K562 (cell line): ENCODE data around the gene CRADD. TPM values are rescaled to one million over a fixed set of nuclear protein-coding genes. Genes with fewer than 3 reads are reported as not detected.

ENCODE experiments used
- CTCFL ChIP-seq: IDR thresholded peaks from 2 replicates; pipeline ENCODE4 v1.6.1; 2011; ENCODE audit warnings: borderline replicate concordance, low read depth, mild to moderate bottlenecking, moderate library complexity, low read length; ENCODE audit not compliant: insufficient read depth, poor library complexity, severe bottlenecking
- DPF2 ChIP-seq: fragments of 450-650 bp; IDR thresholded peaks from 2 replicates; pipeline ENCODE4 v1.6.1; 2016
- EP300 ChIP-seq: IDR thresholded peaks from 2 replicates; pipeline ENCODE4 v1.6.1; 2012; ENCODE audit warnings: low read length, improper control_type of control experiment
- EP400 ChIP-seq: fragments of 450-650 bp; IDR thresholded peaks from 2 replicates; pipeline ENCODE4 v1.6.1; 2017; ENCODE audit warnings: antibody characterized with exemption, mild to moderate bottlenecking, moderate library complexity
- ETV5 ChIP-seq: sonication (generic); formaldehyde crosslinking; IDR thresholded peaks from 2 replicates; pipeline ENCODE4 v1.4.0; 2020; ENCODE audit warnings: low read depth, mild to moderate bottlenecking, missing genetic modification reagents
- HDAC8 ChIP-seq: fragments of 450-650 bp; IDR thresholded peaks from 2 replicates; pipeline ENCODE4 v1.6.1; 2016; ENCODE audit warnings: mild to moderate bottlenecking, missing genetic modification characterization, moderate library complexity, missing compliant biosample characterization
- HINFP ChIP-seq: fragments of 450-650 bp; conservative IDR thresholded peaks from 2 replicates; pipeline ENCODE4 v1.6.1; 2016; ENCODE audit warnings: missing genetic modification characterization, low read depth, mild to moderate bottlenecking, control low read depth, missing compliant biosample characterization
- HMG20A ChIP-seq: fragments of 450-650 bp; formaldehyde crosslinking; conservative IDR thresholded peaks from 2 replicates; pipeline ENCODE4 v1.4.0; 2020; ENCODE audit warnings: mild to moderate bottlenecking, mixed read lengths
- MBD2 ChIP-seq: sonication (generic); IDR thresholded peaks from 2 replicates; pipeline ENCODE4 v1.6.1; 2016; ENCODE audit warnings: low read depth, borderline replicate concordance
- NCOA1 ChIP-seq: fragments of 450-650 bp; IDR thresholded peaks from 2 replicates; pipeline ENCODE4 v1.6.1; 2016; ENCODE audit warnings: low read depth
- RAD21 ChIP-seq, 2 experiments: fragments of 250-450 bp in 1 of 2; fragments of 450-650 bp in 1 of 2; sonication (Bioruptor Pico) in 1 of 2; formaldehyde crosslinking in 1 of 2; IDR thresholded peaks in 1 of 2; conservative IDR thresholded peaks in 1 of 2; 2 replicates each; pipeline versions ENCODE4 v1.4.0 to v1.8.0; 2020 to 2022; ENCODE audit warnings: mild to moderate bottlenecking in 2 of 2, moderate library complexity in 1 of 2
- SAFB ChIP-seq: fragments of 200-400 bp; formaldehyde crosslinking; IDR thresholded peaks from 2 replicates; pipeline ENCODE4 v1.6.1; 2017; ENCODE audit warnings: low read depth, low read length, borderline replicate concordance
- SAFB2 ChIP-seq: fragments of 200-400 bp; formaldehyde crosslinking; IDR thresholded peaks from 2 replicates; pipeline ENCODE4 v1.6.1; 2018; ENCODE audit warnings: borderline replicate concordance, low read length, low read depth, moderate library complexity; ENCODE audit not compliant: severe bottlenecking
- SMAD1 ChIP-seq: fragments of 150-350 bp; IDR thresholded peaks from 2 replicates; pipeline ENCODE4 v1.6.1; 2014; ENCODE audit warnings: low read length, low read depth; ENCODE audit not compliant: partially characterized antibody
- ZC3H8 ChIP-seq: fragments of 450-650 bp; IDR thresholded peaks from 2 replicates; pipeline ENCODE4 v1.6.1; 2017
- ZNF354B ChIP-seq: fragments of 250-450 bp; sonication (Bioruptor Pico); IDR thresholded peaks from 2 replicates; pipeline ENCODE4 v1.4.0; 2020
- ZNF518B ChIP-seq: fragments of 250-450 bp; sonication (Bioruptor Pico); IDR thresholded peaks from 2 replicates; pipeline ENCODE4 v1.5.0; 2021; ENCODE audit warnings: mild to moderate bottlenecking, moderate library complexity
- polyA plus RNA-seq, 8 experiments: library from polyadenylated mRNA; depleted of rRNA in 4 of 8; stranded (reverse) in 5 of 8; unstranded in 3 of 8; fragments of >200 nt; fragmentation: Nextera tagmentation in 2 of 8; fragmentation: Illumina TruSeq in 1 of 8; extraction: Ambion mirVana in 2 of 8; extraction: Trizol in 1 of 8; gene quantifications; 2 replicates each; pipeline versions ENCODE4 v1.2.1 to v1.2.3, GENCODE V29; 2011 to 2014; ENCODE audit warnings: inconsistent platforms in 1 of 8, missing spikeins in 1 of 8
- total RNA-seq, 7 experiments: library from RNA; depleted of rRNA in 6 of 7; stranded (reverse); fragments of >200 nt in 6 of 7; fragmentation: Illumina TruSeq in 2 of 7; extraction: Trizol in 2 of 7; gene quantifications; 2 replicates each; pipeline versions ENCODE4 v1.2.1 to v1.2.3, GENCODE V29; 2011 to 2021; ENCODE audit warnings: low replicate concordance in 1 of 7
- TF ChIP-seq, protein P1 (sequence below): sonication (generic); formaldehyde crosslinking; IDR thresholded peaks from 2 replicates; pipeline ENCODE4 v1.8.0; 2022; ENCODE audit warnings: mild to moderate bottlenecking, missing genetic modification reagents
- TF ChIP-seq, protein P2 (sequence below), 2 experiments: IDR thresholded peaks; 2 replicates each; pipeline ENCODE4 v1.6.1; 2011; ENCODE audit warnings: borderline replicate concordance in 1 of 2, control low read depth in 1 of 2, low read depth in 1 of 2, low read length in 1 of 2, mild to moderate bottlenecking in 1 of 2, mixed read lengths in 1 of 2, moderate library complexity in 1 of 2; ENCODE audit not compliant: insufficient read depth in 1 of 2, insufficient read length in 1 of 2, poor library complexity in 1 of 2, severe bottlenecking in 1 of 2; ENCODE audit errors: extremely low read depth in 1 of 2

Gene CRADD
- total and polyA plus RNA-seq, 9 of the 15 experiments (the other 6 are each of a cell fraction or from before 2014, with no cell fraction given), result 20.5 to 41.1 (median 25.9) TPM

- TF ChIP-seq CTCFL (no peak), RAD21 (CRISPR knock-in tag; conservative IDR thresholded peaks at IDR 0.05 in 1 of 2, IDR thresholded peaks at IDR 0.05 in 1 of 2) (0 out of 4 replicates have a peak, but pooled peaks of 1 of the 2 experiments have one; percentile 21), SAFB2 (no peak), HINFP (tag) (no peak), DPF2 (peak; percentile 93), EP300 (peak; percentile 97), EP400 (no peak), ZNF518B (CRISPR knock-in tag) (no peak), HDAC8 (no peak), ZC3H8 (no peak), HMG20A (CRISPR knock-in tag) (no peak), NCOA1 (peak; percentile 87), SAFB (no peak), SMAD1 (no peak), MBD2 (no peak), ETV5 (no peak), ZNF354B (CRISPR knock-in tag) (0 out of 2 replicates have a peak, but pooled peaks have one; percentile 18)
- TF ChIP-seq, protein P1, sequence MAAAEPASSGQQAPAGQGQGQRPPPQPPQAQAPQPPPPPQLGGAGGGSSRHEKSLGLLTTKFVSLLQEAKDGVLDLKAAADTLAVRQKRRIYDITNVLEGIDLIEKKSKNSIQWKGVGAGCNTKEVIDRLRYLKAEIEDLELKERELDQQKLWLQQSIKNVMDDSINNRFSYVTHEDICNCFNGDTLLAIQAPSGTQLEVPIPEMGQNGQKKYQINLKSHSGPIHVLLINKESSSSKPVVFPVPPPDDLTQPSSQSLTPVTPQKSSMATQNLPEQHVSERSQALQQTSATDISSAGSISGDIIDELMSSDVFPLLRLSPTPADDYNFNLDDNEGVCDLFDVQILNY (CRISPR knock-in tag), result no peak
- TF ChIP-seq, protein P2, sequence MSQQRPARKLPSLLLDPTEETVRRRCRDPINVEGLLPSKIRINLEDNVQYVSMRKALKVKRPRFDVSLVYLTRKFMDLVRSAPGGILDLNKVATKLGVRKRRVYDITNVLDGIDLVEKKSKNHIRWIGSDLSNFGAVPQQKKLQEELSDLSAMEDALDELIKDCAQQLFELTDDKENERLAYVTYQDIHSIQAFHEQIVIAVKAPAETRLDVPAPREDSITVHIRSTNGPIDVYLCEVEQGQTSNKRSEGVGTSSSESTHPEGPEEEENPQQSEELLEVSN (IDR thresholded peaks at IDR 0.05; ENCODE audit: borderline replicate concordance in 1 of 2, extremely low read depth in 1 of 2, insufficient read depth in 1 of 2, insufficient read length in 1 of 2, low read depth in 1 of 2, low read length in 1 of 2, poor library complexity in 1 of 2, severe bottlenecking in 1 of 2), result no peak
Observed at GRCh38 chr12:93922583-93923006, 245.4 kb downstream of the CRADD start (continued).
